NCI-H1048 (cell line): ENCODE data around the gene MFSD6L.

Experiments
- DNase-seq: peaks from one replicate; lab custom pipeline; 2025; lab: John Stamatoyannopoulos, UW

The MFSD6L gene, protein sequence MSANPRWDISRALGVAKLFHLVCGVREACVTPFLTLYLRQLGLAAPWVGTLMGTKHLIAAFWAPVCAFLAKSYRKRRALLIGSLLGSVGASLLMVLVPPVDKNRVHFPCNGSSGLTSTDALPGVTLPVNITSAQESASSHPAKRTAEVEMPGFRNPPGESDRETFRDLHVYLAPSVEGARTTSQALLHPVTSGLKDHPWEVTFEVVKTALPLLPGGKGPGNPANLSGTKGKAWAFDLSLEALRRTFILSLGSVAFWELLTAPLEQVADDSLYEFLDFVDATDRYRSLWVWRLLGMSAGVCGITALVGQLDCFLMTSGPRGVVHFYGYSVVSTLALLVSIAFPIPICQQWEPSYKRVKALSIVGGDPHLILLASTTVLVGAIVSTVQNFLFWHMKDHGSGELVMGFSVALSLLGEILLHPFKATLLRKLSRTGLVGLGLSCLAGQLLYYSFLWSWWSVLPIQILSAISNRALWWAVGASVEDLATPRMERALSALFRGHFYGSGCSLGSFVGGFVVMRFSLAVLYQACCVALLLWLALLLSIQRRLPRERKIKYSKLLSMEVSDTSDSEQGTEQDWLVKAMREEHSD

DNA sequence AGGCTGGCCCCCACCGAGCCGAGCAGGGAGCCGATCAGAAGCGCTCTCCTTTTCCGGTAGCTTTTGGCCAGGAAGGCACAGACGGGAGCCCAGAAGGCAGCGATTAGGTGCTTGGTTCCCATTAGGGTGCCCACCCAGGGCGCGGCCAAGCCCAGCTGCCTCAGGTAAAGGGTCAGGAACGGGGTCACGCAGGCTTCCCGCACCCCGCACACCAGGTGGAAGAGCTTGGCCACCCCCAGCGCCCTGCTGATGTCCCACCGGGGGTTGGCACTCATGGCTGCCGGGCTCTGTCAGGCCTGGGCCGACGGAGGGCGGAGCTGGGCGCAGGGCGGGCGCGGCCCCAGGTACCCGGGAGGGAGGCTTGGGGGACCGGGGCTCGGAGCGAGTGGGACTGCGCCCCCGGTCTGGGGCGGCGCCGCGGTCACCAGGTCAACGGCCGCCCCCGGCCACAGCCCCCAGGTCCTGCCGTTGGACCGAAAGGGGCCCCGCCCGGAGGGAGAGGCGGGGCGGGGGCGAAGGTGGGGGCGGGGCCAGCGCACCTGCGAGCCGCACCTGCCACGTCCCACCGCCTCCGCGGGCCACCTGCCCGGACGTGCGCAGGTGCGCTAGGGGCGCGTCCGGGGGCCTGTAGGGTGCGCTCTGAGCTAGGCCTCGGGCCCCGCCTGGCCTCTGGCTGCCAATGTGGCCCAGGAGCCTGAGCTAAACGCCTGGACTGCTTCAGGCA, at the start of gene MFSD6L:
TSS of gene MFSD6L (minus strand) at position 520 of the 724 bp plus-strand sequence. CDS start at position 275, 245 bp downstream.
- DNase-seq: no peak

DNA sequence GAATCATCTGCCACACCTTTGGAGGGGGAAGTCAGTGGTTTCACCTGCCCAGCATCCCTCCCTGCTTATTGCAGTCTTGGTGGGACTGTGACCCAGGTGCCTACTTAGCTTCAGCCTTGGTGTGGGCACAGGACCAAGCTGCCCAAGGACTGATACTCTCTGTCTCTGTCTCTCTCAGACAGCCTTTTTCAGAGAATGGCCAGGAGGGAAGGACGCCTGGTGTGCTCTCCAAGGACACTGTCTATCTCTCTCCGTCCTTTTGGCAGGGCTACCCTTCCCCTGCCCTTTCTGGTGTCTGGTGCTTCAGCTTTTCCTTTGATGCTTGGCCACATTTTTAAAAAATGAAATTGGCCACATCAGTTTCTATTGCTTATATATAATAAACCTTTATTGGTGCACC, 48.7 kb upstream of the MFSD6L start:
- no peak for DNase-seq

DNA sequence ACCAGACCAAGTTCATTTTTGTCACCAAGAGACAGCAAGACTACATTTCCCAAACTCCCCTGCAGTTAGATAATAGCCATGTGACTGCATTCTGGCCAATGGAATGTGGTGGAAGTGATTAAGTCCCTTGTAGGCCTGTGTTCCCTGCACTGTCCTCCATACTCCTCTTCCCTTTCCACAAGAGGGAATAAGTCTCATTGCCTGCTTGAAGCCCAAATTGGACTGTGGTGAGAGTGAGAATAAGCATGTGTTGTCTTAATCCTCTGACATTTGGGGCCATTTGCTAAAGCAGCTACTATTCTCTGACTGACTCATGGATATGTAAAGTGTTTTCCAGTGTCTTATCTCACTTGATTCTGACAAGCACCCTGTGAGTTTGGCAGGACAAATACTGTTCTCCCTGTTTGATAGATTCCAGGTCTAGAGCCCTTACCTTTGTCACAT, 47.6 kb upstream of the MFSD6L start:
- no peak for DNase-seq

DNA sequence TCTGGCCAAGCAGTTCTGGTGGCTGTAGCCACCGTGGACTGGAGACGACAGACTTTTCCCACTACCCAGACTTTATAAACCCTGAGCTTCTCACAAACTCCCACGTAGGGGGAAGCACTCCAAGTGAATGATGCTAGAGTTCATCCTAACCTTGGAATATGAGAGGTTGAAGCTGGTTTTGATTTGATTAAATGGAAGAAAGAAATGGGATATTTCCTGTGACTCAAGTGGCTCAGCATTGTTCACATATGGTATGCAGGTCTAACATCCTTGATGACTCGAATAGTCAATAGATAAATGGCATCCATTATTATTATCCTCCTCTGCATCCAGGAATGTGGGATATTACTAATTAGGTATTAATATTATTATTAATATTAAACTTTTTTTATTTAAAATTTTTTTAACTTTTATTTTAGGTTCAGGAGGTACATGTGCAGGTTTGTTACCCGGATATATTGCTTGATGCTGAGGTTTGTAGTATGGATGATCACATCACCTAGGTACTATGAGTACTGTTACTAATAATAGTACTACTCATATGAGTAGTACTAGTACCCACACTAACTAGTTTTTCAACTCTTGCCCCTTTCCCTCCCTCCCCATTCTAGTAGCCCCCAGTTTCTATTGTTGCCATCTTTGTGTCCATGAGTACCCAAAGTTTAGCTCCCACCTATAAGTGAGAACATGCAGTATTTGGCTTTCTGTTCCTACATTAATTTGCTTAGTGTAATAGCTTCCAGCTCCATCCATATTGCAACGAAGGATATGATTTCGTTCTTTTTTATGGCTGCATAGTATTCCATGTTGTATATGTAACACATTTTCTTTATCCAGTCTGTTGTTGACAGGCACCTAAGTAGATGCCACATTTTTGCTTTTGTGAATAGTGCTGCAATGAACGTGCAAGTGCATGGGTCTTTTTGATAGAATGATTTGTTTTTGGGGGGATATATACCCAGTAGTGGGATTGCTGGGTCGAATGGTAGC, 45.4 kb upstream of the MFSD6L start:
- DNase-seq: no peak

DNA sequence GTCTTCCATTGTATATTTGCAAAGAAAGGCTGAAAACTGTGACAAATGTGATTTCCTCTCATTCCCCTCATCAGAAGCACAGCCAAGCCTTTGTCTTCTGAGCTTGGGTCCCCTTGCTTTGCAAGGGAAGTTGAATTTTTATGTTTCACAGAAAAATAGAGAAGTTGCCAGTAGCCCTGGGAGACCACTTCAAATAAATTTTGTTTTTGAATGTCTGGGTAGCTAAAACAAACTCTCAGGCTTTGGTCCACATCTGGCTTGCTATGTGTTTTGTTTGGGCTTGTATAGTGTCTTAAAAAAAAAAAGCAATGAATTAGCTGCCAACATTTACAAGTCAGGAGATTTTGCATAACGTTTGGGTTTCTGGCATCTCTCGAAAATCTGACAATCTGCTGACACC, 44.2 kb upstream of the MFSD6L start:
- DNase-seq: no peak

DNA sequence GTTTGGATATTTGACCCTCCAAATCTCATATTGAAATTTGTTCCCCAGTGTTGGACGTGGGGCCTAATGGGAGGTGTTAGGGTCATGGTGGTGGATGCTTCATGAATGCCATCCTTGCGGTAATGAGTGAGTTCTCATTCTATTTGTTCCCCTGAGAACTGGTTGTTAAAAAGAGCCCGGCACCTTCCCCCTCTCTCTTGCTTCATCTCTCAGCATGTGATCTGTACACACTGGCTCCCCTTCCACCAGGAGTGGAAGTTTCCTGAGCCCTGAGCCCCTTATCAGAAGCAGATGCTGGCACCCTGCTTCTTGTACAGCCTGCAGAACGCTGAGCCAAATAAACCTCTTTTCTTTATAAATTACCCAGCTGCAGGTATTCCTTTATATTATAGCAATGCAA, 42.7 kb upstream of the MFSD6L start:
- DNase-seq: no peak

DNA sequence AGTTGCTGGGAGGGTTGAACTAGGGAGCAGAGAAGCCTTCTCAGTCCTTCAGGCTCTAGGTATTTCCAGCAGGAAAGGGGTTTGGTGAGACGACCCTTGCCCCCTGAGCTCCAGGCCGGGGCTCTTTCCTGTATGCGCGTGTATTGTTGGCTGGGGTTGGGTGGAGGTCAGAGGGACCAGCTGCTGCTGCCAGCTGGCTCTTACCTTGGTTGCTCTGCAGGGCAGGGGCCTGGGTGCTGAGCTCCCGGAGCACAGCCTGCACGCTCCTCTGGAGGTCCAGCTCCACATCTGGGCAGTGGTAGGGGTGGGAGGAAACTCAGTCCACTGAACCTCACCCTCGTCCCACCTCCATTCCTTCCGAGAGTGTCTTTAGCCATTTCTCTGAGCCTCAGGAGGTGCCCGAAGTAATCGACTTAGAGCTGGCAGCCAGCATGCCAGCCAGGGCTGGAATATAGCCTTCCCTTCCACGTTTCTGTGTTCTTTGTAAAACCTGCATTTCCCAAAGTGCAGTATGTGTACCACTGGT, 40.3 kb upstream of the MFSD6L start:
- no peak for DNase-seq

DNA sequence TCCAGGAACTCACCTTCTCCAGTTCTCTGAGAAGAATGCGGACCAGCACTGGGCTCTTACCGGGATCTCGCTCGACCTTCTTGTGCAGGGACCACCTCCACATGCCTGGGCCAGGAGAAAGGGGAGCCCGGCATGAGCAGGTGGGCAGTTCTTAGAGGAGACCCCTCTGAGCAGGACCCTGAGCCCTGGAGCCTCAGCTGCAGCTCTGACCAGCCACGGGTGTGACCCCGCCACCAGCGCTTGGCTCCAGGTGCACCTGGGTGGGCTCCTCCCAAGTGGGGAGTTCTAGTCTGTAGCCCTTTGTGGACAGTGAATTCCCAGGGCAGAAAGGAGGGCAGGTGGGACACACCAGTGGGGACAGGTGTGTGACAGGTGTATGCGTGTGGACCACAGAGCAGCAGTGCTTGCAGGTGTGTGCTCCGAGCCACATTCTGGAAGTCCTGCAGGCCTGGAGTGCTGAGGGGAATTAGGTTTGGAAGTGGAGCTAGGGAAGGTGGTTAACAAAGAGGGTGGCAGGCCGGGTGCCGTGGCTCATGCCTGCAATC, 39.5 kb upstream of the MFSD6L start:
- DNase-seq: no peak

DNA sequence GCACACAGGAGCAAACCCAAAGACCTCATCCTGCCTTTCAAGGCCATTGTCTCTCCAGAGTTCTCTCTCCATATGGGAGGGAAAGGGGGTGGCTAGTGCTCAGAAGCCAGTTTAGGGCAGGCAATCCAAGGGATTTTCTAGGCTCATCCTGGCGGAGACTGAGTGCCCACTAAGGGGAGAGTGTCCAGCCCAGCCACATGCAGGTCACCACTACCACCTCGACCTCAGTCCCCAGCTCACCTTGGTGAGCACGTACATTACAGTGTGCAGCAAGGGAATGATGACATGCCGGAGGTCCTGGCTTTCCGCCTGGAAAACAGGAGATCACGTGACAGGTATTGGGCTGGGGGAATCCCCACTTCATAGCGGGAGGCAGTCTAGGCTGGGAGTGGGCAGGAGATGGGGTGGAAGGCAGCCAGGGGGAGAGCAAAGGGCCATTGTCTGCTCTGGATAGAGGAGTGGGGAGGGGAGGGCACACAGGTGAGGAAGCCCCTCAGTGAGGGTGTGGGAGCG, 38.5 kb upstream of the MFSD6L start:
- DNase-seq: no peak

DNA sequence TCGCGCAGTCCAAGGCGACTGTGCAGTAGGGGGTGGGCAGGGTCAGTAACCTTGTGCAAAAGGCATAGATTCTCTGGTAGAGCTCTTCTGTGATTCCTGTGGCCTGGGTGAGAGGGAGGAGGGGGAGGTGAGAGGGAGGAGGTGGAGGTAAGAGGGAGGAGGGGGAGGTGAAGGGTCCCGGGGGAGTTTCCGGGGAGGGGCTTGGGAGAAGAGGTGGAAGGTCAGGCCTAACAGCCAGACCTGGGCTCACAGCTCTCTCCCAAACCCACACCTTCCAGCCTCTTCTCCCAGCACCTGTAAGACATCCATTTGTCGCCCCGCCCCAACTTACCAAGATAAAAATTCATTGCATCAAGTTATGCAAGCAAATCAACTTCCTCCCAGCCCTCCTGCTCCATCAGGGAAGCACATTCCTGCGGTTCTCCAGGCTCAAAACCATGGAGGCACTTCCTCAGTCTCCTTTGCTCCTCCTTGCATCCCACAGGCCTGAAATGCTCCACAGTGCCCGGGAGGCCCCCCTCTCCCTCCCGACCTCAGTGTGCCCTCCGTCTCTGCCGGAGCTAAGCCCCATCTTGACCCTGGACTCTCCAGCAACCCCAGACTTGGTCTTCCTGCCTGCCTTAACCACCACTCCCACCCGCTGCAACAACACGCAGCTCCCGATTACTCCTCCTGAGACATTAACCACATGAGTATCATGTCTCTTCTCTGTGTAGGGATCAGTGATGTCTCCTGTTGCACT, 37.8 kb upstream of the MFSD6L start:
- DNase-seq: no peak

DNA sequence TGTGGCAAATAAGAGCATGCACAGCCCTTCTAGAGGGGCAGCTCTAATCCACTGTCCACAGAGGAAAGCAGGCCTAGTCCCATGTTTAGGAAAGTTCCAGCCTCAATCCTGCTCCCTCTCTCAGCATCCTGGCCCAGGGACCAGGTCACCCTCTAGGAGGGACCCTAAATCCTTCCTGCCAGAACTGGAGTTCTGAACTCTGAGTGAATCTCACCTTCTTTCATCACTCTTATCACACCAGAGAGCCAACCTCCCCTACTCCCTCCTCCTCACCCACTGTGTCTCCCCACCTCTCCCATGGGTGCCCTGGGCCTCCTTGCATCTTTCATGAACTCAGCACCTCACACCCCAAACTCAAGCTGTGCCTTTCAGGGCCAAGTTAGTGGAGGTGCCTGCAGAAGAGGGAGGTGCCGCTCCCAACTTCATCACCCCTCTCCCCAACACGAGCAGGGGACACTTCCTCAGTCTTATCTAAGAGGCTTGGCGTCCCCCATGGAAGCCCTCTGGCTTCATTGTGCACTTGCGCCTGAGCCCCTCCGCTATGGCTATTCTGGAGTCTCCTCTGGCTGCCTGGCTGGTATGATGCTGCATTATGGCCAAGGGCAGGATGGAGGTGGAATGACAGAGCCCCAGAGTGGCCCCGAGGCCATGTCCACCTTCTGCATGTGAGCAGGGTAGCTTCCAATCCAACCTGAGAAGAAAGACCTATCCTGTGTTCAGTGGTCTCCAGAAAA, 36.6 kb upstream of the MFSD6L start:
- no peak for DNase-seq

DNA sequence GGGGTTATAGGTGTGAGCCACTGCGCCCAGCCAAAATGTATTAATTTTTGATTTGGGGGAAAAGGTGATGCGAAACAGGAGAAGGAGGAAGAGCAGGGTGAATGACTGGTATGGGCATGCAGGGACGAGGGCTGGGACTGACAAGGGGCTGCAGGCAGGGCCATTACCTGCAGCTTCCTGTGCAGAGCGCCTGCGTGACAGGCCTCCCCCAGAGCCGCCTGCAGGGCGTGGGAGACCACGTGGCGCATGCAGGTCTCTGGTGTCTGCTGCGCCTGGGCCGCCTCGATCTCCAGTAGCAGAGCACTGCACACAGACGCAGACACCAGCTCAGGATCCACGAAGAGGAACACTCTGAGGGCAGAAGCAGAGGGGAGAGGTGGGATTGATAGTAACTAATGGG, 35.9 kb upstream of the MFSD6L start:
- DNase-seq: no peak

DNA sequence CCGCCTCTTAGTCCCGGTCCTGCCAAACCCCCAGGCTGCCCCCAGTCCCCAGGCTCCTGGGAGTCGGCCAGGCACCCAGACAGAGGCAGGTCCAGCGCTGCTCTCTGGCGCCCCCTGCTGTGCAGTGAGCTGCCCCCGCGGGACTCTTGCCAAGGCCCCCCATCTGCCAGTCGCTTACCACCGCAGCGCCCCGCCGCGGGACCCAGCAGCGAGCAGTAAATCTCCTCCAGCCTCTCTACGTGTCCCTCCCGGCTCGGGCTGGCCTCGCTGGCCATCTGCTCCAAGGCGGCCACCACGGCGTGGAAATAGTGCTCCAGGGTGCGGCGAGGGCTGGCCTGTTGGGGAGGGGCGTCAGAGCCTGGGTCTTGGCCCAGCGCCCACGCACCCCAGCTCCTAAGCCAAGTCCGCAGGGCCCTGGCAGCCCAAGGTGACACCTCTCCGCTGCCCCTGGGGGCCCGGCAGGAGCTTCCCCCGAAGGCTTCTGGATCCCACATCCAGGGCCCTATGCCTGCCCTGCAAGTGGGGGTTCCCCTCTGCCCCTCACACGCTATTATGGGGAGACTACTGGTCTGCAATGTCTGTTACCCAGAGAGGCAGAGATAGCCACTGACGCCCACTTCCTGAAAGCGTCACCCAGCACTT, 33.7 kb upstream of the MFSD6L start:
- DNase-seq: no peak

DNA sequence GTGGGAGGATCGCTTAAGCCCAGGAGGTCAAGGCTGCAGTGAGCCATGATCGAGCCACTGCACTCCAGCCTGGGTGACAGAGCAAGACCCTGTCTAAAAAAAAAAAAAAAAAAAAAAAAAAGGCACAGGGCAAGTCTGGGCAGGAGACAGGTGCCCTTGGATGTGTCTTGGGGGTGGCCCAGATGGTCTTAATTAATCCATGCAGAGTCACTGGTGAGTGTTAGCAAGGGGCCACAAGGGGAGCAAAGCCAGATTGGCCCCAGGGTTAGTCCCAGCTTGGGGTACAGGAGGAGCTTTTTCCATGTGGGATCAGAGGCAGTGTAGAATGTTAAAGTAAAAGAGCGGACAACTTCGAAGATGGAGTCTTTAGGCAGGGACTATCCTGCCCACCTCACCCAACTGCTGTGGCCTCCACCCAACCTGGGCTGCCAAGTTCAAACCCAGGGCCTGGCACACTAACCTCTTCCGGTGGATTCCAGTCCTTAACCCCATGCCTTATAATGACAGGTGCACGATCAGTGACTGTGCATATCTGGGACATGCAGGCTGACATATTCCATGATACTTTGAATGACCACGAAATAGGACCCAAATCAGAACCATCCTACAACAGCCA, 32.2 kb upstream of the MFSD6L start:
- DNase-seq: no peak

DNA sequence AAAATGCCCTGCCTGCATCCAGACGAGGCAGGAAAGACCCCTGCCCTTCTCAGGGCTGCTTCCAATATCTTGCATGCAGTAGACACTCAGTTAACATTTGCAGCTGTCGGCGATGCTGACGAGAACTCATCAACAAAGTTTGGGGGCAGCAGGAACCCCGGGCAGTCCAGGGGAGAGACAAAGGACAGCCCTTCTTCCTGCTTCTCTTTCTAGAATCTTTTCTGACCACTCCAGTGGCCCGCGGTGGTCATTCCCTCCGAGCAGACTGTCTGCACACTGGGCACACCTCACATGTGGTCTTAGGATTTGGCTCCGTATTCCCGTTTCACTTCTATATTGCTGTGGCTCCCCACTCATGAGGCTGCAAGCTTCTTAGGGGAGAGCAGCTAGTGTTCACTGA, 31.0 kb upstream of the MFSD6L start:
- no peak for DNase-seq

DNA sequence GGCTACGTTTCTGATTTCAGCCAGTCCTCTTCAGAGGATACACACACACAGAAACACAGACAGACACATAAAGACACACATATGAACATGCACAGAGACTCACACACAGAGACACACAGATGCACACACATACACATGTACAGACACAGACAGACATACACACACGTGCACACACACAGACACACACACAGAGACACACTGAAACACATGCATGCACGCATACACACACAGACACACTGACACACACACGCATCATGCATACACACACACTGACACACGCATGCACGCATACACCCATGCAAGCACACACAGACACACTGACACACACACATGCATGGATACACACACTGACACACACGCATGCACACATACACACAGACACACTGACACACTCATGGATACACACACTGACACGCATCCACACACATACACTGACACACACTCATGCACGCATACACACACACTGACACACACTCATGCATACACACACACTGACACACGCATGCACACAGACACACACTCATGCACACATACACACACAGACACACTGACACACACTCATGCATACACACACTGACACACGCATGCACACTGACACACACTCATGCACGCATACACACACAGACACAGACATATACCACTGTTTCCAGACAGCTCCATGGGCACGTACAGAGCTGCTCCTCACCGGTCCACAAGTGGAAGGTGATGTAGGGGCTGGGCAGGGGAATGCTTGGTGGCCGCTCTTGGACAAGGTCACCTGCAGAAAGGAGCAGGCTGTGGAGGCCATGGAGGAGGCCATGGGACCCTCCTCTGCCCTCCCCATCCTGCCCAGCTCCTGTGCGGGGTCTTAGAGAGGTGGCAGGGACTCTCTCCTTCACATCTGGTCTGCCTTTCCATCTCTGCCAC, 30.1 kb upstream of the MFSD6L start:
- DNase-seq: no peak

DNA sequence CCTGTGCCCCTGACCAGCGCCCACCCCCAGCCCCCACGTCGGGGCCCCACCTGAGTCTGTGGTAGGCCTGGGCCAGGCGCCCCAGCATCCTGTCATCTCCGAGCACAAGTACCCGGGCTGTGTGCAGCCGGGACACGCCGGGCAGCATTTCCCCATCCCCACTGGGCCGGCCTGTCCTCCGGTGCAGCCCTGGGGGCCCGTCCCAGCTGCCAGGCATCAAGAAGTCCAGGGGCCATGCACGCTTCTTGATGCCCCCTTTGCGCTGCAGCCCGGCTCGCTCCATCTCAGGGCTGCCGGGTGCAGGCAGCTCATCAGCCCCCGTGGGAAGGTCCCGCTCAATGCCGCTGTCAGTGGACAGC, 29.3 kb upstream of the MFSD6L start:
- no peak for DNase-seq
